PC-9 (cell line): ENCODE data around the gene CELF2. TPM values are rescaled to one million over a fixed set of nuclear protein-coding genes. Genes with fewer than 3 reads are reported as not detected.

Experiments used
- BruUV-seq: library from RNA; stranded (reverse); fragments of 400-500 nt; replicated peaks from 2 replicates; lab custom pipeline; 2021; lab: Mats Ljungman, UMichigan
- CTCF ChIA-PET: fragments of 300-600 bp; sonication (Branson Sonifier 250); formaldehyde crosslinking; loops from one replicate; lab custom pipeline; 2022; ENCODE audit warnings: antibody characterized with exemption; lab: Charles Lee
- POLR2A ChIA-PET: fragments of 300-600 bp; sonication (Branson Sonifier 250); formaldehyde crosslinking; loops from one replicate; lab custom pipeline; 2022; ENCODE audit warnings: antibody characterized with exemption; ENCODE audit not compliant: unreplicated experiment; lab: Charles Lee
- DNase-seq, 2 experiments: peaks; one replicate each; pipeline versions ENCODE4 v3.0.0 to v3.0.0-alpha.2; 2015 to 2022; ENCODE audit warnings: mixed read lengths in 1 of 2
- H2AFZ ChIP-seq: fragments of 200-600 bp; sonication (generic); 2 replicates; pipeline ENCODE4 v1.8.1; 2017; ENCODE audit warnings: antibody characterized with exemption
- H3F3A ChIP-seq: fragments of 200-600 bp; sonication (generic); 2 replicates; pipeline ENCODE4 v1.8.1; 2017; ENCODE audit warnings: antibody characterized with exemption, mild to moderate bottlenecking, low read depth; ENCODE audit not compliant: insufficient read depth
- H3K27ac ChIP-seq: fragments of 200-600 bp; sonication (generic); 2 replicates; pipeline ENCODE4 v1.6.1; 2016; ENCODE audit warnings: mixed run types
- H3K27me3 ChIP-seq: fragments of 200-600 bp; sonication (generic); 2 replicates; pipeline ENCODE4 v1.6.1; 2016; ENCODE audit warnings: low read depth, mixed run types; ENCODE audit not compliant: insufficient read depth
- H3K36me3 ChIP-seq: fragments of 200-600 bp; sonication (generic); 2 replicates; pipeline ENCODE4 v1.6.1; 2016; ENCODE audit warnings: low read depth, mixed run types
- H3K4me1 ChIP-seq: fragments of 200-600 bp; sonication (generic); replicated peaks from 2 replicates; pipeline ENCODE4 v1.6.1; 2016; ENCODE audit warnings: mixed run types; ENCODE audit not compliant: insufficient read depth
- H3K4me2 ChIP-seq: fragments of 200-600 bp; sonication (generic); 2 replicates; pipeline ENCODE4 v1.6.1; 2017; ENCODE audit warnings: mixed run types
- H3K4me3 ChIP-seq: fragments of 200-600 bp; sonication (generic); 2 replicates; pipeline ENCODE4 v1.6.1; 2016; ENCODE audit warnings: mixed run types
- H3K79me2 ChIP-seq: fragments of 200-600 bp; sonication (generic); 2 replicates; pipeline ENCODE4 v1.6.1; 2017; ENCODE audit warnings: low read depth, mixed run types
- H3K9me2 ChIP-seq: fragments of 200-600 bp; sonication (generic); 2 replicates; pipeline ENCODE4 v1.8.1; 2017; ENCODE audit warnings: mild to moderate bottlenecking; ENCODE audit not compliant: insufficient read depth
- H3K9me3 ChIP-seq: fragments of 200-600 bp; sonication (generic); 2 replicates; pipeline ENCODE4 v1.8.1; 2016; ENCODE audit warnings: low read depth; ENCODE audit not compliant: insufficient read depth
- H4K20me1 ChIP-seq: fragments of 200-600 bp; sonication (generic); 2 replicates; pipeline ENCODE4 v1.8.1; 2017; ENCODE audit not compliant: insufficient read depth
- EZH2 ChIP-seq: fragments of 200-600 bp; sonication (generic); IDR thresholded peaks from 2 replicates; pipeline ENCODE4 v1.8.0; 2017; ENCODE audit warnings: antibody characterized with exemption, low read depth
- intact Hi-C: fragments of 100-400 bp; cut with micrococcal nuclease; formaldehyde crosslinking; loops from one replicate; pipeline ENCODE4 v1.10.0; 2022; ENCODE audit not compliant: unreplicated experiment
- total RNA-seq: library from RNA; stranded (reverse); gene quantifications from 2 replicates; pipeline ENCODE4 v1.2.3, GENCODE V29; 2021
- TF ChIP-seq, protein P1 (sequence below): fragments of 200-600 bp; sonication (generic); conservative IDR thresholded peaks from 2 replicates; pipeline ENCODE4 v1.6.1; 2017; ENCODE audit warnings: mixed run types, antibody characterized with exemption, mild to moderate bottlenecking, moderate library complexity

The CELF2 gene
- total RNA-seq, 1 experiment from 2014 or later = not detected

DNA sequence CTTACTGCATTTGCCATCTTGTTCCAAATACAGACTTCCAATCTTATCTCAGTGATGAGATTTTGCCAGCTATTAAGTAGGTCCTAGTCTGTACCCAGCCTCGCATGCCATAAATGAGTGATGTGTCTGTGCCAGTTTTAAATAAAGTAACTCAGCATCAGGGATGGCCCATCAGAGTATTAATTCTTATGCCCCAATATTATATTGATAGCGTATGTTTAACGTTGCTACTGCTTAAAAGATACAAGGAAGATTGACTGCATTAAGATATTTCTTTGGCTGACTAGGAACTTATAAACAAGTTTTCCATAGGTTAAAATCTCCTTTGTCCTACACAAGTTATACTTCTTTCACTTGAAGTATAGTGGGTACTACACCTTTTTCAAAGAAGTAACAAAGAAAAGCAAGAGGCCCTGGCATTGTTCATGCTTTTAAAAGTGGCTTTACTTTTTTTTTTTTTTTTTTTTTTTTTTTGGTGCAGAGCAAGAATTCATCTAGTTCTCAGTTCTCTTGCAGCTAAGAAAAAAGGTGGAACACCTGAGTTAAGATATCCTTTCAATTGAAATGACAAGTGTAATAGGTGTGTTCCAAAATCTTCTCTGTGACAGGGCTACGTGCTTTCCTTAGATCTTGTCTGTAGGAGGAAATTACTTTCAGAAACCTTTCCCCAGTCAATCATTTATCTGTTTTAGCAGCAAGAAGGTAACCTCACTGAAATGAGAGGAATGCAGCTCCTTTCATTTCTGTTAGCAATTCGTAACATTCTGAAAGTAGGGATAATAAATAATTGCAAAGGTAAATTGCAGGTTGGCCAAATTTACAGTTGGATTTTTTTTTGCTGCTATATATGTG is 245.0 kb downstream of the CELF2 start:
- POLR2A ChIA-PET = no interaction called here

DNA sequence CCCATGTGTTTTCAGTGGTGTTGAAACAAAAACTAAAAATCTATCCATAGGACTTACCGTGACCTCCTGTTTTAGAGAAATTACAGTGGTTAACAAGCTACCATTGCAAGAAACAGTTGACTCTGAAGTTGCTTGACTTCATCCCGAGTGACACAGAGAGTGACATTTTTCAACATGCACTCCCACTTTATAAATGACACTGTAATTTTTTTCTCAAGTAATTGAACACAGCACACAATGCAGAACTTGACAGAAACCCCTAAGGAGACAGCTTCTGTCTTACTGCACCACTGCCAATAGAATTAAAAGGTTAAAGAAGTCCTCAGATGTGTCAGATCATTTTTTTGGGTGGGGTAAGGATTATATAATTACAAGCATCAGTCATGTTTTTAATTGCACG is 246.1 kb downstream of the CELF2 start:
- Histone ChIP-seq H3K27me3 (peaks cover 33% of the 10 kb centered on the region; the same call in 1 of the 2 replicates), H3K4me1 (no peaks in the 10 kb centered on the region), H3K27ac (no peak overlapping the region), H3K79me2 (no peaks in the 10 kb centered on the region), H2AFZ (no peak overlapping the region), H3K4me2 (no peak overlapping the region), H3K9me2 (no peaks in the 10 kb centered on the region), H3K36me3 (no peaks in the 10 kb centered on the region), H3K4me3 (no peak overlapping the region), H3F3A (no peaks in the 10 kb centered on the region), H3K9me3 (no peaks in the 10 kb centered on the region), H4K20me1 (no peaks in the 10 kb centered on the region)
- ChIA-PET POLR2A (no interaction called here), CTCF (no interaction called here)
- BruUV-seq = no TSS peak
- intact Hi-C loops = no loop called here
- no peak for DNase-seq
- no peak for TF ChIP-seq EZH2
- TF ChIP-seq, protein P1, sequence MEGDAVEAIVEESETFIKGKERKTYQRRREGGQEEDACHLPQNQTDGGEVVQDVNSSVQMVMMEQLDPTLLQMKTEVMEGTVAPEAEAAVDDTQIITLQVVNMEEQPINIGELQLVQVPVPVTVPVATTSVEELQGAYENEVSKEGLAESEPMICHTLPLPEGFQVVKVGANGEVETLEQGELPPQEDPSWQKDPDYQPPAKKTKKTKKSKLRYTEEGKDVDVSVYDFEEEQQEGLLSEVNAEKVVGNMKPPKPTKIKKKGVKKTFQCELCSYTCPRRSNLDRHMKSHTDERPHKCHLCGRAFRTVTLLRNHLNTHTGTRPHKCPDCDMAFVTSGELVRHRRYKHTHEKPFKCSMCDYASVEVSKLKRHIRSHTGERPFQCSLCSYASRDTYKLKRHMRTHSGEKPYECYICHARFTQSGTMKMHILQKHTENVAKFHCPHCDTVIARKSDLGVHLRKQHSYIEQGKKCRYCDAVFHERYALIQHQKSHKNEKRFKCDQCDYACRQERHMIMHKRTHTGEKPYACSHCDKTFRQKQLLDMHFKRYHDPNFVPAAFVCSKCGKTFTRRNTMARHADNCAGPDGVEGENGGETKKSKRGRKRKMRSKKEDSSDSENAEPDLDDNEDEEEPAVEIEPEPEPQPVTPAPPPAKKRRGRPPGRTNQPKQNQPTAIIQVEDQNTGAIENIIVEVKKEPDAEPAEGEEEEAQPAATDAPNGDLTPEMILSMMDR = no peak

More for the DNA sequence above, 245.0 kb downstream of the CELF2 start:
- Histone ChIP-seq H3K9me3 (no peaks in the 10 kb centered on the region), H3K27me3 (peaks cover 41% of the 10 kb centered on the region), H3K9me2 (no peaks in the 10 kb centered on the region), H3K27ac (no peak overlapping the region), H2AFZ (no peak overlapping the region), H3F3A (no peaks in the 10 kb centered on the region), H3K79me2 (no peaks in the 10 kb centered on the region), H3K36me3 (no peaks in the 10 kb centered on the region), H3K4me1 (no peaks in the 10 kb centered on the region), H4K20me1 (no peaks in the 10 kb centered on the region), H3K4me2 (no peak overlapping the region), H3K4me3 (no peak overlapping the region)
- DNase-seq = no peak
- no TSS peak for BruUV-seq
- TF ChIP-seq EZH2 = no peak
- TF ChIP-seq, protein P1 = no peak
- CTCF ChIA-PET = no interaction called here
- intact Hi-C loops = no loop called here

DNA sequence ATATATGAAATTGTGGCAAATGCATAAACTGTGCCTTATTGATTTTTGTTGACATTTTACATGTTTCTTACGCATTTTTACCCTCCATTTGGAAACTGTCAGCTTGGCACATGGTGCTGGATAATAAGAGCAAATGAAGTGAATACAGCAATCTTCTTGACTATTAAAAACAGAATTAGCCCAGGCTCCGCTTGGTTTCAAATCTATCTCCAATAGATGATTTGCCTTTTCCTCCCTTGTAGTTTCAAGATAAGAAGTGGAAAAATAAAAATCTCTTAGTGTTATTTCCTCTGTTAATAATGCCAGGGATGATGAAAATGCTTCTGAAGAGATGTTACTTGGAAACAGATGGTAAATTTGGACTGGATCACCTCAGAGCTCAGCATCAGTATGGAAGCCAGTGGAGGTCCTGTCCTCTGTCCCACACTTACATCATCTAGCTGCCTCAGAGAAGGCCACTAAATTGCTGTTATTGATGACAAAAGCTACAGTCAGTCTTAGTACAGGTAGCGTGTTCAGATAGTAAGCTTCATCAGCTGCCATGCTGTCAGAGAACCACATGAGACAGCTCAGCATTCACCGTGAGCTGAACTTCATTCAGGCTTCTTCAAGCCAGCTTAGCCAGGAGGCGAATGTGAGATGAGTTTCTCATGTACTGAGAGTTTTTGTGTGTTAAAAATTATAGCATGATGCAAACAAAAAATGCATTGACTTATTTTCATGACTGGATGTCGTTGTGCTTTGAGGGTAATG is 246.8 kb downstream of the CELF2 start:
- Histone ChIP-seq H3K9me2 (no peaks in the 10 kb centered on the region), H3K36me3 (no peaks in the 10 kb centered on the region), H3K4me2 (no peak overlapping the region), H4K20me1 (no peaks in the 10 kb centered on the region), H3K9me3 (no peaks in the 10 kb centered on the region), H3K4me3 (no peak overlapping the region), H3K27ac (no peak overlapping the region), H2AFZ (no peak overlapping the region), H3F3A (no peaks in the 10 kb centered on the region), H3K27me3 (peaks cover 29% of the 10 kb centered on the region; the same call in 1 of the 2 replicates), H3K79me2 (no peaks in the 10 kb centered on the region), H3K4me1 (no peaks in the 10 kb centered on the region)
- intact Hi-C loops = no loop called here
- no peak for TF ChIP-seq EZH2
- TF ChIP-seq, protein P1 = no peak
- BruUV-seq = no TSS peak
- CTCF ChIA-PET = no interaction called here
- POLR2A ChIA-PET = no interaction called here
- no peak for DNase-seq
